H1 (cell line): ENCODE results near the gene FLNA.

ENCODE experiments used
- CBX8 ChIP-seq: fragments of 300-800, 300-1000 bp; sonication (generic); IDR thresholded peaks from 2 replicates; pipeline ENCODE4 v1.7.1; 2016; ENCODE audit warnings: low read depth, low read length, borderline replicate concordance
- CTCF ChIP-seq, 3 experiments: IDR thresholded peaks; 1 replicate in 2 of 3; 2 replicates in 1 of 3; pipeline versions ENCODE4 v1.5.1 to v1.6.1; 2011; ENCODE audit warnings: low read length in 3 of 3, mild to moderate bottlenecking in 3 of 3, inconsistent platforms in 2 of 3, low read depth in 1 of 3, moderate library complexity in 1 of 3; ENCODE audit not compliant: insufficient read depth in 1 of 3; ENCODE audit errors: control extremely low read depth in 1 of 3
- GTF2F1 ChIP-seq: IDR thresholded peaks from 2 replicates; pipeline ENCODE4 v1.6.1; 2012; ENCODE audit warnings: low read depth, low read length, improper control_type of control experiment, borderline replicate concordance
- POLR2A ChIP-seq, 2 experiments: IDR thresholded peaks; 1 replicate in 1 of 2; 2 replicates in 1 of 2; pipeline ENCODE4 v1.6.1; 2011; ENCODE audit warnings: low read depth in 2 of 2, low read length in 2 of 2, mild to moderate bottlenecking in 2 of 2; ENCODE audit errors: control extremely low read depth in 1 of 2
- SP2 ChIP-seq: IDR thresholded peaks from 2 replicates; pipeline ENCODE4 v1.6.1; 2012; ENCODE audit warnings: mild to moderate bottlenecking, low read length, inconsistent platforms
- TAF1 ChIP-seq: IDR thresholded peaks from 2 replicates; pipeline ENCODE4 v1.6.1; 2011; ENCODE audit warnings: mild to moderate bottlenecking, low read depth, low read length
- ZNF274 ChIP-seq: IDR thresholded peaks from 2 replicates; pipeline ENCODE4 v1.7.0; 2012; ENCODE audit warnings: low read length, borderline replicate concordance; ENCODE audit errors: extremely low read depth

GRCh38 chrX:154365052-154365600 is 9.3 kb downstream of the FLNA start:
- no peak for TF ChIP-seq GTF2F1
- TF ChIP-seq CTCF (IDR thresholded peaks at IDR 0.05; ENCODE audit: control extremely low read depth in 1 of 3, insufficient read depth in 1 of 3, low read depth in 1 of 3, low read length in 3 of 3), result no peak
- no peak; a peak in 1 of 3 replicates for TF ChIP-seq POLR2A (IDR thresholded peaks at IDR 0.05; ENCODE audit: control extremely low read depth in 1 of 2, low read depth in 2 of 2, low read length in 2 of 2)
- no peak for TF ChIP-seq TAF1
- TF ChIP-seq SP2, result no peak
- no peak for TF ChIP-seq ZNF274
- TF ChIP-seq CBX8, result no peak
